ENCODE results near the gene SPATA22. TPM values are rescaled to one million over a fixed set of nuclear protein-coding genes. Genes with fewer than 3 reads are reported as not detected.
"Not testable (repeated sequence)": the region's sequence is repeated elsewhere in the genome, so short reads cannot be mapped to it uniquely, and the experiment has no call there.

Gene SPATA22
- total and polyA plus RNA-seq, 2 experiments from 2014 or later, result not detected

- H3K27me3 Mint-ChIP-seq (ENCODE audit: insufficient read depth, low read depth, poor library complexity); H3K4me3 Mint-ChIP-seq; H2AFZ ChIP-seq; H3K4me2 ChIP-seq; H3K4me1 ChIP-seq (ENCODE audit: insufficient read depth); H3K36me3 Mint-ChIP-seq (ENCODE audit: low read depth); H3F3A ChIP-seq (replicated peaks; ENCODE audit: low read depth); H3K4me3 ChIP-seq; H4K20me1 ChIP-seq (replicated peaks; ENCODE audit: insufficient read depth); H3K79me2 ChIP-seq (replicated peaks; ENCODE audit: insufficient read depth); H3K4me1 Mint-ChIP-seq; H3K36me3 ChIP-seq (ENCODE audit: insufficient read depth); H3K27ac Mint-ChIP-seq; H3K27ac ChIP-seq (ENCODE audit: low read depth); H3K9me2 ChIP-seq (ENCODE audit: insufficient read depth); H3K27me3 ChIP-seq (ENCODE audit: insufficient read depth): not testable (repeated sequence)
- peaks cover 50% of the 10 kb centered on the region for H3K9me3 Mint-ChIP-seq
- DNase-seq (ENCODE audit: low spot score), result peak; percentile 40
- TF ChIP-seq CTCF (conservative IDR thresholded peaks at IDR 0.05; ENCODE audit: low read depth in 2 of 2) (peak in 1 of 2 experiments; percentile 17; a peak in 1 of 4 replicates), REST (IDR thresholded peaks at IDR 0.05; ENCODE audit: unreplicated experiment) (peak; percentile 75)
- peak; percentile 67; the same call in 2 of the 3 replicates for ATAC-seq
Observed at GRCh38 chr17:3397801-3398200, 73.8 kb downstream of the SPATA22 start.

Other genes with a start within 250 kb of the SPATA22 start
- 0.59 and 0.89 TPM in 2 replicates for gene OR3A1, start 173.5 kb downstream of the SPATA22 start, total RNA-seq (2014; rRNA removed; shearing (Covaris generic))
- 0.40 and 1.2 TPM in 2 replicates for gene OR3A1, start 173.5 kb downstream of the SPATA22 start, polyA plus RNA-seq (2016; fragmentation: Nextera tagmentation; extraction: Ambion mirVana)
- gene OR3A2, start 85.5 kb downstream of the SPATA22 start, total RNA-seq (2014; rRNA removed; shearing (Covaris generic)), result 1.4 and 2.8 TPM in 2 replicates
- gene OR3A2, start 85.5 kb downstream of the SPATA22 start, polyA plus RNA-seq (2016; fragmentation: Nextera tagmentation; extraction: Ambion mirVana), result 1.1 and 1.5 TPM in 2 replicates
- not detected in 2 replicates for gene OR1E1, start 73.4 kb downstream of the SPATA22 start, total RNA-seq (2014; rRNA removed; shearing (Covaris generic))
- not detected in 2 replicates for gene OR1E1, start 73.4 kb downstream of the SPATA22 start, polyA plus RNA-seq (2016; fragmentation: Nextera tagmentation; extraction: Ambion mirVana)
- gene OR3A3, start 60.4 kb downstream of the SPATA22 start, total RNA-seq (2014; rRNA removed; shearing (Covaris generic)), result not detected in 2 replicates
- not detected in 2 replicates for gene OR3A3, start 60.4 kb downstream of the SPATA22 start, polyA plus RNA-seq (2016; fragmentation: Nextera tagmentation; extraction: Ambion mirVana)
- not detected in 2 replicates for gene OR1E2, start 38.0 kb downstream of the SPATA22 start, total RNA-seq (2014; rRNA removed; shearing (Covaris generic))
- not detected in 2 replicates for gene OR1E2, start 38.0 kb downstream of the SPATA22 start, polyA plus RNA-seq (2016; fragmentation: Nextera tagmentation; extraction: Ambion mirVana)
- gene ASPA, start 4.2 kb upstream of the SPATA22 start, total RNA-seq (2014; rRNA removed; shearing (Covaris generic)), result 0.04 TPM in 1 of 2 replicates, not detected in the other
- gene ASPA, start 4.2 kb upstream of the SPATA22 start, polyA plus RNA-seq (2016; fragmentation: Nextera tagmentation; extraction: Ambion mirVana), result 0.13 TPM in 1 of 2 replicates, not detected in the other
- gene TRPV3, start 86.0 kb upstream of the SPATA22 start, total RNA-seq (2014; rRNA removed; shearing (Covaris generic)), result 0.69 and 0.70 TPM in 2 replicates
- gene TRPV3, start 86.0 kb upstream of the SPATA22 start, polyA plus RNA-seq (2016; fragmentation: Nextera tagmentation; extraction: Ambion mirVana), result 0.15 and 0.82 TPM in 2 replicates
- gene TRPV1, start 137.6 kb upstream of the SPATA22 start, total RNA-seq (2014; rRNA removed; shearing (Covaris generic)), result 3.8 and 4.0 TPM in 2 replicates
- 2.3 and 4.2 TPM in 2 replicates for gene TRPV1, start 137.6 kb upstream of the SPATA22 start, polyA plus RNA-seq (2016; fragmentation: Nextera tagmentation; extraction: Ambion mirVana)
- 34.3 and 36.7 TPM in 2 replicates for gene SHPK, start 164.4 kb upstream of the SPATA22 start, total RNA-seq (2014; rRNA removed; shearing (Covaris generic))
- 11.3 and 11.5 TPM in 2 replicates for gene SHPK, start 164.4 kb upstream of the SPATA22 start, polyA plus RNA-seq (2016; fragmentation: Nextera tagmentation; extraction: Ambion mirVana)
- 21.8 and 30.1 TPM in 2 replicates for gene CTNS, start 164.9 kb upstream of the SPATA22 start, total RNA-seq (2014; rRNA removed; shearing (Covaris generic))
- 5.9 and 6.4 TPM in 2 replicates for gene CTNS, start 164.9 kb upstream of the SPATA22 start, polyA plus RNA-seq (2016; fragmentation: Nextera tagmentation; extraction: Ambion mirVana)
- 113 and 134 TPM in 2 replicates for gene TAX1BP3, start 196.8 kb upstream of the SPATA22 start, total RNA-seq (2014; rRNA removed; shearing (Covaris generic))
- gene TAX1BP3, start 196.8 kb upstream of the SPATA22 start, polyA plus RNA-seq (2016; fragmentation: Nextera tagmentation; extraction: Ambion mirVana), result 93.0 and 98.7 TPM in 2 replicates
- gene EMC6, start 197.0 kb upstream of the SPATA22 start, total RNA-seq (2014; rRNA removed; shearing (Covaris generic)), result 27.6 and 48.0 TPM in 2 replicates
- 230 and 232 TPM in 2 replicates for gene EMC6, start 197.0 kb upstream of the SPATA22 start, polyA plus RNA-seq (2016; fragmentation: Nextera tagmentation; extraction: Ambion mirVana)
- 11.6 and 13.6 TPM in 2 replicates for gene P2RX5, start 224.3 kb upstream of the SPATA22 start, total RNA-seq (2014; rRNA removed; shearing (Covaris generic))
- 7.4 and 7.5 TPM in 2 replicates for gene P2RX5, start 224.3 kb upstream of the SPATA22 start, polyA plus RNA-seq (2016; fragmentation: Nextera tagmentation; extraction: Ambion mirVana)

All from GM23338 (cell line).